ENCODE results near the gene FOXL1.

The FOXL1 gene

GRCh38 chr16:86609661-86610060 lies 31.3 kb downstream of the FOXL1 start:
- DNase-seq: no peak
- H3K27me3 Mint-ChIP-seq (ENCODE audit: low read depth, poor library complexity): peaks cover 4% of the 10 kb centered on the region
- H3K4me1 Mint-ChIP-seq: peaks cover 50% of the 10 kb centered on the region
- no peak for TF ChIP-seq CTCF (IDR thresholded peaks at IDR 0.05)
- H3K27ac Mint-ChIP-seq: no peak overlapping the region
- H3K9me3 Mint-ChIP-seq: peaks cover 12% of the 10 kb centered on the region
- H3K36me3 Mint-ChIP-seq (ENCODE audit: low read depth): peaks cover 7% of the 10 kb centered on the region
- no peak overlapping the region for H3K4me3 Mint-ChIP-seq

GRCh38 chr16:86610779-86611524 lies 32.6 kb downstream of the FOXL1 start:
- Mint-ChIP-seq H3K4me1 (peaks cover 57% of the 10 kb centered on the region), H3K4me3 (no peak overlapping the region), H3K9me3 (peaks cover 4% of the 10 kb centered on the region), H3K27ac (no peak overlapping the region), H3K36me3 (ENCODE audit: low read depth) (no peaks in the 10 kb centered on the region), H3K27me3 (ENCODE audit: low read depth, poor library complexity) (peaks cover 11% of the 10 kb centered on the region)
- no peak for DNase-seq
- TF ChIP-seq CTCF (IDR thresholded peaks at IDR 0.05): no peak

- Mint-ChIP-seq H3K9me3 (peaks cover 4% of the 10 kb centered on the region), H3K27ac (no peak overlapping the region), H3K4me3 (no peak overlapping the region), H3K4me1 (peaks cover 57% of the 10 kb centered on the region), H3K27me3 (ENCODE audit: low read depth, poor library complexity) (peaks cover 11% of the 10 kb centered on the region), H3K36me3 (ENCODE audit: low read depth) (no peaks in the 10 kb centered on the region)
- TF ChIP-seq CTCF (IDR thresholded peaks at IDR 0.05): no peak
- DNase-seq: no peak
These were observed 33.1 kb downstream of the FOXL1 start for GRCh38 chr16:86611525-86611855.

- Mint-ChIP-seq H3K36me3 (ENCODE audit: low read depth) (no peaks in the 10 kb centered on the region), H3K4me3 (no peak overlapping the region), H3K9me3 (no peaks in the 10 kb centered on the region), H3K27me3 (ENCODE audit: low read depth, poor library complexity) (peaks cover 11% of the 10 kb centered on the region), H3K4me1 (peaks cover 57% of the 10 kb centered on the region), H3K27ac (no peak overlapping the region)
- no peak for TF ChIP-seq CTCF (IDR thresholded peaks at IDR 0.05)
- DNase-seq: no peak
These were observed 33.6 kb downstream of the FOXL1 start for GRCh38 chr16:86611941-86612340.

- H3K9me3 Mint-ChIP-seq: no peaks in the 10 kb centered on the region
- no peaks in the 10 kb centered on the region for H3K36me3 Mint-ChIP-seq (ENCODE audit: low read depth)
- no peak overlapping the region for H3K27ac Mint-ChIP-seq
- no peak for TF ChIP-seq CTCF (IDR thresholded peaks at IDR 0.05)
- peaks cover 15% of the 10 kb centered on the region for H3K27me3 Mint-ChIP-seq (ENCODE audit: low read depth, poor library complexity)
- no peak overlapping the region for H3K4me3 Mint-ChIP-seq
- no peak for DNase-seq
- peaks cover 46% of the 10 kb centered on the region for H3K4me1 Mint-ChIP-seq
These were observed 36.4 kb downstream of the FOXL1 start for GRCh38 chr16:86614699-86615098.

- Mint-ChIP-seq H3K4me1 (peaks cover 25% of the 10 kb centered on the region), H3K27ac (no peak overlapping the region), H3K4me3 (no peak overlapping the region), H3K36me3 (ENCODE audit: low read depth) (no peaks in the 10 kb centered on the region), H3K9me3 (no peaks in the 10 kb centered on the region), H3K27me3 (ENCODE audit: low read depth, poor library complexity) (peaks cover 15% of the 10 kb centered on the region)
- no peak for TF ChIP-seq CTCF (IDR thresholded peaks at IDR 0.05)
- DNase-seq: no peak
These were observed 38.6 kb downstream of the FOXL1 start for GRCh38 chr16:86616906-86617305.

Data from nephron progenitor cell (in vitro differentiated cells).